Tibial nerve (tissue), 4 donors: ENCODE data around the gene HMX2.

Source experiments
- CTCF ChIP-seq, 5 experiments: fragments of 200-600 bp in 3 of 5; fragments of 450-650 bp in 2 of 5; sonication (generic) in 3 of 5; IDR thresholded peaks; one replicate each; pipeline ENCODE4 v1.5.1; 2016 to 2019; ENCODE audit warnings: antibody characterized with exemption in 5 of 5, mild to moderate bottlenecking in 3 of 5, moderate library complexity in 2 of 5
- EP300 ChIP-seq, 2 donors: sonication (generic); formaldehyde crosslinking; IDR thresholded peaks; one replicate each; pipeline ENCODE4 v1.6.1; 2017; ENCODE audit warnings: antibody characterized with exemption in 2 of 2, mild to moderate bottlenecking in 1 of 2
- POLR2A ChIP-seq, 2 donors: fragments of 450-650 bp; IDR thresholded peaks; one replicate each; pipeline ENCODE4 v1.6.1; 2017; ENCODE audit warnings: antibody characterized with exemption in 2 of 2, mild to moderate bottlenecking in 2 of 2, moderate library complexity in 2 of 2

DNA sequence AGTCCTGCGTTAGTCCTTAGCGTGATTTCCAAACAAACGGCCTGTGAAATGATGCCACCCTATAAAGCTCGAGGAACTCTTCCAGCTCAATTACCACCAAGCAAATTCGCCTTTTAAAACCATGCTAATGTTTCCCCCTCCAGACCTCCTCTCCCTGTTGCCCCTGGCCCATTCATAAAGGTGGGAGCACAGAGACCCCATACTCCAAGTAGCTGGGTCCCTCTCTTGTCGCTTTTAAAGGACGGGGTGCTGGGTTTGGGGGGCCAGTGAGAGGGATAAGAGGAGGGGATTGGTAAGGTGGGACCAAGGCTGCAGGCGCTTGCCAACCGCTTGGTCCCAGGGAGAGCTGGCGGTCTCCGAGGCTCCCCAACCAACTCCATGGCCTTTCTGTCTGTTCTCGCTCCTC lies 1.2 kb downstream of the HMX2 start:
- TF ChIP-seq CTCF (IDR thresholded peaks at IDR 0.05): no peak
- TF ChIP-seq POLR2A (IDR thresholded peaks at IDR 0.05): no peak
- no peak for TF ChIP-seq EP300 (IDR thresholded peaks at IDR 0.05)
